ENCODE data around the gene GPATCH2L. TPM values are rescaled to one million over a fixed set of nuclear protein-coding genes. Genes with fewer than 3 reads are reported as not detected.

Gene GPATCH2L
- total and polyA plus RNA-seq, 2 donors (not counting 1 experiment from before 2014, with no cell fraction given), result 17.4 to 82.7 TPM

DNA sequence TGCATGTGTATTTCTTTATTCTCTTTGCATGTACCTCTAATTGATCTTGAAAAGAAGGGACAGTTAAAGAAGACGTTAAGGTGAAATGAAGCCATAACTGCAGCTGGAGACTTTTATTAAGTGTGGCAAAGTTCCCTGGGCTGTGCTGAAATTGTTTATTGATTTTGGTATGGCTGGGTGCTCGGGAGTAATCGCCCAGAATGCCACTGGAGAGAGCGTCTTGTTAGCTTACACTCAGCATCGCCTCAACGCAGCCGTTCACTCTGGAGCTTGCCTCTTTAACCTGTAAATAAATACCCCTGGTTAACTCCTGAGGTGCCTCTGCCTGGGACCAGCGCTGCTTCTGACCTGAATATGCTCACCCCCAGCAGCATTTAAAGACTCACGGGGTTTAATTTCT, 98.6 kb downstream of the GPATCH2L start:
- H3K4me1 ChIP-seq (ENCODE audit: control insufficient read depth in 2 of 2, insufficient read depth in 2 of 2, low read length in 2 of 2), result no peaks in the 10 kb centered on the region
- Mint-ChIP-seq H3K4me1 (no peaks in the 10 kb centered on the region), H3K27me3 (peaks cover 12% of the 10 kb centered on the region), H3K27ac (no peak overlapping the region), H3K4me3 (no peak overlapping the region), H3K9me3 (ENCODE audit: insufficient read depth) (no peaks in the 10 kb centered on the region)
- no peak overlapping the region for H3K4me3 ChIP-seq (ENCODE audit: control extremely low read depth in 1 of 5, extremely low read depth in 1 of 5, insufficient read depth in 1 of 5, low read depth in 2 of 5, low read length in 4 of 5)
- no peaks in the 10 kb centered on the region for H4K20me1 ChIP-seq (ENCODE audit: control insufficient read depth, insufficient read depth, low read length, poor library complexity, severe bottlenecking)
- no peaks in the 10 kb centered on the region for H3K79me2 ChIP-seq (ENCODE audit: control insufficient read depth, insufficient read depth, low read length)
- no peaks in the 10 kb centered on the region for H3K9me3 ChIP-seq (ENCODE audit: control extremely low read depth in 1 of 3, control insufficient read depth in 2 of 3, insufficient read depth in 1 of 3, low read length in 2 of 3)
- H2AFZ ChIP-seq (ENCODE audit: insufficient read depth, low read depth, low read length, poor library complexity, severe bottlenecking), result no peak overlapping the region
- DNase-seq (no peak), ATAC-seq (ENCODE audit: low read depth) (no peak)
- intact Hi-C loops (cut with micrococcal nuclease), result no loop called here
- H3K36me3 ChIP-seq (replicated peaks in 1 of 2; ENCODE audit: control extremely low read depth in 1 of 2, control insufficient read depth in 1 of 2, extremely low read depth in 1 of 2, insufficient read depth in 2 of 2, low read length in 1 of 2), result no peaks in the 10 kb centered on the region
- WGBS (ENCODE audit: insufficient coverage), result 62% methylated on average over 8 of the region's 9 CpGs
- TF ChIP-seq EZH2 (IDR thresholded peaks at IDR 0.05; ENCODE audit: borderline replicate concordance, insufficient read depth, low read depth, low read length, poor library complexity, severe bottlenecking), result no peak
- TF ChIP-seq, protein P1, sequence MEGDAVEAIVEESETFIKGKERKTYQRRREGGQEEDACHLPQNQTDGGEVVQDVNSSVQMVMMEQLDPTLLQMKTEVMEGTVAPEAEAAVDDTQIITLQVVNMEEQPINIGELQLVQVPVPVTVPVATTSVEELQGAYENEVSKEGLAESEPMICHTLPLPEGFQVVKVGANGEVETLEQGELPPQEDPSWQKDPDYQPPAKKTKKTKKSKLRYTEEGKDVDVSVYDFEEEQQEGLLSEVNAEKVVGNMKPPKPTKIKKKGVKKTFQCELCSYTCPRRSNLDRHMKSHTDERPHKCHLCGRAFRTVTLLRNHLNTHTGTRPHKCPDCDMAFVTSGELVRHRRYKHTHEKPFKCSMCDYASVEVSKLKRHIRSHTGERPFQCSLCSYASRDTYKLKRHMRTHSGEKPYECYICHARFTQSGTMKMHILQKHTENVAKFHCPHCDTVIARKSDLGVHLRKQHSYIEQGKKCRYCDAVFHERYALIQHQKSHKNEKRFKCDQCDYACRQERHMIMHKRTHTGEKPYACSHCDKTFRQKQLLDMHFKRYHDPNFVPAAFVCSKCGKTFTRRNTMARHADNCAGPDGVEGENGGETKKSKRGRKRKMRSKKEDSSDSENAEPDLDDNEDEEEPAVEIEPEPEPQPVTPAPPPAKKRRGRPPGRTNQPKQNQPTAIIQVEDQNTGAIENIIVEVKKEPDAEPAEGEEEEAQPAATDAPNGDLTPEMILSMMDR (IDR thresholded peaks at IDR 0.05), result no peak
- ChIA-PET POLR2A (no interaction called here), CTCF (no interaction called here)
- no peak overlapping the region for H3K27ac ChIP-seq (ENCODE audit: low read length in 2 of 2)
- H3K27me3 ChIP-seq (replicated peaks in 1 of 4; ENCODE audit: control extremely low read depth in 1 of 4, control insufficient read depth in 3 of 4, insufficient read depth in 4 of 4, low read length in 3 of 4), result no peaks in the 10 kb centered on the region
- H3K9ac ChIP-seq (ENCODE audit: low read length), result no peak overlapping the region
- no peak overlapping the region for H3K4me2 ChIP-seq (replicated peaks; ENCODE audit: low read depth, low read length, poor library complexity, severe bottlenecking)

GRCh38 chr14:76252471-76252870, 100.7 kb downstream of the GPATCH2L start:
- no peaks in the 10 kb centered on the region for H3K79me2 ChIP-seq (ENCODE audit: control insufficient read depth, insufficient read depth, low read length)
- ATAC-seq (ENCODE audit: low read depth), result no peak
- no peaks in the 10 kb centered on the region for H4K20me1 ChIP-seq (ENCODE audit: control insufficient read depth, insufficient read depth, low read length, poor library complexity, severe bottlenecking)
- no peaks in the 10 kb centered on the region for H3K9me3 Mint-ChIP-seq (ENCODE audit: insufficient read depth)
- no peak overlapping the region for H3K4me2 ChIP-seq (replicated peaks; ENCODE audit: low read depth, low read length, poor library complexity, severe bottlenecking)
- H3K27me3 Mint-ChIP-seq, result peaks cover 12% of the 10 kb centered on the region
- no peak for DNase-seq
- no peaks in the 10 kb centered on the region for H3K9me3 ChIP-seq (ENCODE audit: control extremely low read depth in 1 of 3, control insufficient read depth in 2 of 3, insufficient read depth in 1 of 3, low read length in 2 of 3)
- TF ChIP-seq, protein P1 (IDR thresholded peaks at IDR 0.05), result no peak
- TF ChIP-seq EZH2 (IDR thresholded peaks at IDR 0.05; ENCODE audit: borderline replicate concordance, insufficient read depth, low read depth, low read length, poor library complexity, severe bottlenecking), result no peak
- WGBS (ENCODE audit: insufficient coverage), result 100% methylated on average over 2 of the region's 3 CpGs
- H3K27me3 ChIP-seq (replicated peaks in 1 of 4; ENCODE audit: control extremely low read depth in 1 of 4, control insufficient read depth in 3 of 4, insufficient read depth in 4 of 4, low read length in 3 of 4), result no peaks in the 10 kb centered on the region
- no peaks in the 10 kb centered on the region for H3K4me1 ChIP-seq (ENCODE audit: control insufficient read depth in 2 of 2, insufficient read depth in 2 of 2, low read length in 2 of 2)
- no peaks in the 10 kb centered on the region for H3K4me1 Mint-ChIP-seq
- no peak overlapping the region for H3K4me3 ChIP-seq (ENCODE audit: control extremely low read depth in 1 of 5, extremely low read depth in 1 of 5, insufficient read depth in 1 of 5, low read depth in 2 of 5, low read length in 4 of 5)
- no peak overlapping the region for H3K27ac ChIP-seq (ENCODE audit: low read length in 2 of 2)
- no peaks in the 10 kb centered on the region for H3K36me3 ChIP-seq (replicated peaks in 1 of 2; ENCODE audit: control extremely low read depth in 1 of 2, control insufficient read depth in 1 of 2, extremely low read depth in 1 of 2, insufficient read depth in 2 of 2, low read length in 1 of 2)
- no peak overlapping the region for H2AFZ ChIP-seq (ENCODE audit: insufficient read depth, low read depth, low read length, poor library complexity, severe bottlenecking)
- H3K9ac ChIP-seq (ENCODE audit: low read length), result no peak overlapping the region
- no peak overlapping the region for H3K27ac Mint-ChIP-seq
- CTCF ChIA-PET, result no interaction called here
- POLR2A ChIA-PET, result no interaction called here
- no peak overlapping the region for H3K4me3 Mint-ChIP-seq
- intact Hi-C loops (cut with micrococcal nuclease), result no loop called here

Measured in B cell (primary cell).